ENCODE data around the gene PCAT7.
"Not testable (repeated sequence)": the region's sequence is repeated elsewhere in the genome, so short reads cannot be mapped to it uniquely, and the experiment has no call there.

Gene PCAT7

GRCh38 chr9:94564279-94564678, 9.4 kb downstream of the PCAT7 start:
- DNase-seq, result not testable (repeated sequence)

- no peak for DNase-seq
These were observed 11.7 kb downstream of the PCAT7 start for GRCh38 chr9:94566550-94566949.

DNA sequence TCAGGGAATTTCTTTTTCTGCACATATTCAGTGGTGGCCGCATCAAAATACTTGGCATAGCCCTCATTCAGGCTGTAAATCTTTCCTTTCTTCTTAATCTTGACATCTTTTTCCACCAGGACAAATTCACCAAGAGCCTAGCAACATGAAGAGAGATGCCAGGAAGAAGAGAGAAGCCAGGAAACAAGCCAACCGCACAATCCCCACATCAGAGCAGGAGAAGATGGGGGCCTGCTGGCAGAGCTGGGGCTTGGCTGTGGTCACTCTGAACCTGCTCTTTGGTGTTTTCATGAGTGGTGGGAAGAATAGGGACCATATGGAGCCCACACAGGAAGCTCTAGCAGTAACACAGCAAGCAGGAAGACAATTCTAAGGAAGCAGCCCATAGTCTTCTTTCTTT, 12.4 kb downstream of the PCAT7 start:
- no peak for DNase-seq

DNA sequence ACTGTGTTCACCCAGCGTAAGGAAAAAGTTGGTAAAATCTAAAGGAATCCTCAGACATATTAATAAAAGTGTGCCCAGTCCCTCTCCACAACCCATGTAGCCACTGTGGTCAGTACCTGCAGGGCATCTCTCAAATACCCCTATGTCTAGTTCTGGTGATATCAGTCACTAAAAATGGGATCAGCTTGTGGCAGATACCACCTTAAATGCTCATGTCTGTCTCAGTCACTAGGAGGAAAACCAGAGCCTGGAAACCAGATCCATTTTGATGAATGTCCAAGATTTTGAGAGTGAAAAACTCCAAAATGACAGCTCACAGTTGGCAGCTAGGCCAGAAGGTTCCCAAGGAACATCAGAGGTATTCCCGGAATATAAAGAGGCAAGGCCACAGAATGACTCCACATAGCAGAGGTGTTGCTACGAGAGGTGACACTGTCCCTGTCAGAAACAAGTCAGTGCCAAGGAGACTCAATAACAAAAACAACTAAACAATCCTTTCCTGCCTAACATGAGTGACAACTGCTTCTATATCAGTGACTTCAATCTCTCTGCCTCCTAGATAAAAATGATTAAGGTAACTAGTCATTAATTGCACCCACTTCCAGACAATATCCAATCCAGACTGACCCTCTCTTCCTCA, 13.5 kb downstream of the PCAT7 start:
- no peak for DNase-seq

- no peak for DNase-seq
These were observed 14.3 kb downstream of the PCAT7 start for GRCh38 chr9:94568972-94569712.

DNA sequence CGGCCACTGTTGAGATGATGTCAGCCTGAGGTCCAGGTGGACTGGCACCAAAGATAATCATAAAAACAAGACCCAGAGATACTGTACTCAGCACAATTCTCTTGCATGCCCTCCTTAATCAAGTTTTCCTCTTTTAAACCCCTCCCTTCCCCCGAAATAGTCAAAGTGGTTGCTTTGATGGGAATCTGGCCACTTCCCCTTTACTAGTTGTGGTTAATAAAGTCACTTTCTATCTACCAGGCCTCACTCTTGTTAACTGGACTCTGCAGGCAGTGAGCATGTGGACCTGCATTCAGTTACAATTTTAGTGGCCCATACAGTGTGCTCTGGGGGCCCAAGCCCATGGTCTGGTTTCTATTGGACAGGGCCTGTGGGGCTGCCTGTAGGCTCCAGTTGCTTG, 21.2 kb downstream of the PCAT7 start:
- peak; percentile 37 for DNase-seq

GRCh38 chr9:94577036-94577435, 22.2 kb downstream of the PCAT7 start:
- DNase-seq, result no peak

DNA sequence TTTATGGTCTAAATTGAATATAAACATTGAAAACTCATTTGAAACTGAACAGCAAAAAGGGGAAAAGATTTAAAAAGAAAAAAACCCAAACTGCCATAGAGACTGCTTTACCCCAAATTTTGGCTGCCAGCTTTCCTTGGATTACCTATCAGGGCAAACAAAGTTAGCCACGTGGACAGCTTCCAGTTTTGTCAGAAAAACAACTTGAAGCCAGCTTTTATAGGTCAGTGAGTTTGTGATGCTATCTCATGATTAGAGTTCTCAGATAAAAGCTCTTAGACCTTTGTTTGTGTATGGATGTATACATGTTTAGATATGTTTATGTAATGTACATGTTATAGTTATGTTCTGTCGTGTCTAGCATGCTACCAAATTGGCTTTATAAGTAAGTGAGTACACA, 22.7 kb downstream of the PCAT7 start:
- no peak for DNase-seq

- no peak for DNase-seq
These were observed 26.8 kb downstream of the PCAT7 start for GRCh38 chr9:94581728-94582127.

DNA sequence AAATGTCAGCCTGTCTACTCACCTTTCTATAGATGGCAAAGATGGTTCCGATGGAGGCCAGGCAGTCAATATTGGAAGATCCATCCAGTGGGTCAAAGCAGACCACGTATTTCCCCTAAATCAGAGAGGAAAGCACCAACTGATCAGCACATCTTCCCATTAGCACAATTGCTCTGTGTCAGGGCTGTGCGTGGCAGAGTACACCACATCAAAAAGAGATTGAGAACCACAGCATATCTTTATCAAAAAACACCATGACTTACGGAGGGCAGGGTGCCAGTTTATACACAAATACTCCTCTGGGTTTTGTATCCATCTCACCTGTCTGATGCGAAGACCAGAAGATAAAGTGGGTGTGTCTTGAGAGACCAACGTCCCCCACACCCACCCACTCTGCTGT, 29.7 kb downstream of the PCAT7 start:
- DNase-seq, result peak; percentile 8

GRCh38 chr9:94586316-94586715, 31.4 kb downstream of the PCAT7 start:
- DNase-seq, result no peak

- no peak for DNase-seq
These were observed 31.9 kb downstream of the PCAT7 start for GRCh38 chr9:94586814-94587213.

GRCh38 chr9:94588681-94589080, 33.8 kb downstream of the PCAT7 start:
- no peak for DNase-seq

GRCh38 chr9:94591046-94591545, 36.2 kb downstream of the PCAT7 start:
- not testable (repeated sequence) for DNase-seq

- DNase-seq, result no peak
These were observed 37.0 kb downstream of the PCAT7 start for GRCh38 chr9:94591876-94592275.

- not testable (repeated sequence) for DNase-seq
These were observed 37.8 kb downstream of the PCAT7 start for GRCh38 chr9:94592683-94593082.

DNA sequence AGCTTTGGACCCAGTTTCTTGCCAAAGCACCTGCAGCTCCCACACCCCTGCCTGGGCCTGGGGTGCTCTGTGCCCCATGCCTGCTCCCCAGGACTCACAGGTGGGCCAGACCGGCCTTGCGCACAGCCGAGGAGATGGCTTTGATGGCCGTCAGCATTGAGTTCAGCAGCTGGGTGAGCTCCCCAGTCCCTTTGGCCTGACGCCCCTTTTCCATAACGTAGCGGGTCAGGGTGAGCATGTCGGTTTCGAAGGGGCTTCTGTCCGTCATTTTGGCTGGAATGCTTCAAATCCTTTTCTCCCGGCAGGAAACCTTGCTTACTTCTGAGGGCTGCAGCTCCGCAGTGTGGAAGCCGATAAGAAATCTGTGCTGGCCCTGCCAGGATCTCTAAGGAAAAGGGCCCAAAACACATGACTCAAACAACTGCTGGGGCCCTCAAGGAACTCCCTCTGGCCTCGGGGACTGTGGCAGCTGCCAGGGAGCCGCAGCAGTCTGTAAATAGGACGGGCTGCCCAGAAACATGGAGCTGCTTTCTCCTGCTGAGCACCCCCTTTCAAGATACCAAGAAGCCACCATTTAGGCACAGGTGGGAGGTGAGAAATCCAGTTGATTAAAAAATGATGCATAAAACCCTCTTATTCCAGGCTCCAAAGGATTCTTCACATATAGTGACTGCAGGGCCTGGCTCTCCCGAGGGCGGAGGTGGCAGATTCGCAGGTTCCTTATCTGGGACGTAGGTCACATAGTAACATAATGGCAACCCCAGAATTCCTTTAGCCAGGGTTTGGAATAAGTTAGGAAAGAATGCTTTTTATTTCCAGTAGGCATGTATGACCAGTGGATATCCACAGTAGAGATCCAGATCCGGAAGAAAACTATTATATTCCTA, 38.8 kb downstream of the PCAT7 start, which contains the start of gene FBP2:
TSS of gene FBP2 (minus strand) at position 366 of the 887 bp plus-strand sequence. CDS start at position 268, 98 bp downstream.
- no peak for DNase-seq

DNA sequence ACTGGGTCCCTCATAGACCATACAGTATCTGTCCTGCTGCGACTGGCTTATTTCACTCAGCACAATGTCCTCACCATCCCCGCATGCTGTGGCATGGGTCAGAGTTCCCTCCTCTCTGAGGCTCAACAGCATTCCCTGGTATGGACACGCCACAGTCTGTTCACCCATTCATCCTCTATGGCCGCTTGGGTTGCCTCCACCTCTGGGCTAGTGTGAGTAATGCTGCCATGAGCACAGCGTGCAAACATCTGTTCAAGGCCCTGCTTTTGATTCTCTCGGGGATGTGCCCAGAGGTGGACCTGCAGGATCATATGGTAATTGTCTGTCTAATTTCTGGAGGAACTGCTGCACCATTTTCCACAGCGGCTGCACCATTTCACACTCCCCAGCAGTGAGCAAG, 44.2 kb downstream of the PCAT7 start:
- DNase-seq, result no peak

DNA sequence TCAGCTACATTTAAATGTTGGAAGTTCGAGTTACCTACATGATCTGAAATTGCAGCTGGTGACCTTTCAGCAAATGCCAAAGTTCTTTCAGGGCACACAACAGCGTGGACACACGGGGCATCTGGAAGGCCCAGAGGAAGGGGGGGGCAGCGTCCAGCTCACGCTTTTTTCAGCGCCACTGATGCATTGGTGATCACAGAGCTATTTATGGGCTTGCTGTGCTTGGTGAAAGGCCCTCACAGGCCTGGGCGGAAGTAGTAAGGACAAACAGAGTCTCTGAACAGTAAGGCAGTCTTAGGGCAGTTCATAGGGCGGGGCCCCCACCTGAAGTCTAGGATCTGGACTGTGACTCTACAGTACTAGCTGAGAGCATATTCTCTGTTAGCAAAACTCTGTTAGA, 45.4 kb downstream of the PCAT7 start:
- no peak for DNase-seq

GRCh38 chr9:94600715-94601114, 45.8 kb downstream of the PCAT7 start:
- DNase-seq, result no peak

DNA sequence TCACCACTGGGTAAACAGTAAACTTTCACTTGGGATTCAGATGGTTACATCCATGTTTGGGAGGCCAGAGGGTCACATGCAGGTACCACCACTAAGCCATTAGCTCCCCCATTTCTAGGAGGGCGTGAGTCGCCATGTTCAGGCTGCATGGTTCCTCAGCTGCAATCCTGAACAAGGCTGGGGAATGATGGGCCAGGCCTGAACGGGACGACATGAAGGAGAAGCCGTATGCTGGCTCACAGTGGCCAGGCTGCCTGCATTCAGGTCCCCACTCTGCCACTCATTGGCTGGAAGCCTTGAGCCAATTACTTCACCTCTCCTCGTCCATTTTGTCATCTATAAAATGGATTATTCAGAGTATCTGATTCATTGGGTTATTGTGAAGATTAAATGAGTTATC, 47.8 kb downstream of the PCAT7 start:
- DNase-seq, result no peak

DNA sequence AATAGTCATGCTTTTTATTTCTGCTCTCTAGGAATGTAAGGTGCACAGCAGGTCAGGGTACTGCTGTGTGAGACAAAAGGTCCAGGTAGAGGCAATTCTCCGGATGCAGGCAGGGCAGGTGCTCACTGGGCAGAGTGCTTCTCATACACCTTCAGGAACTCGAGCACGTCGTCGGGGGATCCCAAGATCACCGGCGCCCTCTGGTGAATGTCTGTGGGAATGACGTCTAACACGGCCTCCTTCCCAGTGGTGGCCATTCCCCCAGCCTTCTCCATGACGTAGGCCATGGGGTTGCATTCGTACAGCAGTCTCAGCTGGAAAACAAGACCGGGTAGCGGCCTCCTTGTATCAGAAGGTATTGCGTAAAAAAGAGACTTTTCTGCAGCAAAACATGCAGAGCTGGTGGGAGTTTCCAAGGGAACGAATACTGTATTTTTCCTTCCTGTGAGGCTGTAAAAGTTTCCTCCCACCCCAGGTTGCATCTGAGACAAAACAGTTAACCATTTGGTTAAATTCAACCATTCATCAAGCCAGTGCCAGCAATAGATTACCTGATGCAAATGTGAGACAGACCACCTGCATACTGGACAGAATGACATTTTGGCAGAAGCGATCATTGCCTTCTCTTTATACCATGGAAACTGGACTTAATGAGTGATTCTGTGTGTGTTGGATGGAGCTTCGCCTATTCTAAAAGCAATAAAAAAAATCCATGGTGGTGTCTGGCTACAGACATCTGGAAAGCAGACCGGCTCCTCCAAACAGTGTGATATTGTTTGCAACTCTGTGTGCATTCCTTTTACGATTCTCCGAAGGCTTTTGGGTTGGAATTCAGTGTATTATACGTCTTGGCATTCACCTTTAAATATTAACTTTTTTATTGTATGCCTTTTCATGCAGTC, 48.6 kb downstream of the PCAT7 start:
- peak; percentile 83 for DNase-seq

Data from hematopoietic multipotent progenitor cell treated with erythropoietin and hydrocortisone succinate and interleukin-3 and kit ligand, for 6 days (in vitro differentiated cells).